MM.1S (cell line): ENCODE measurements around the gene CREB5.

Experiments
- DNase-seq: peaks from one replicate; pipeline ENCODE4 v3.0.0-alpha.2; 2015
- H2AFZ ChIP-seq: fragments of 300-600 bp; sonication (generic); 2 replicates; pipeline ENCODE4 v1.6.0; 2016; ENCODE audit warnings: antibody characterized with exemption, low read length
- H3F3A ChIP-seq: fragments of 300-600 bp; sonication (generic); 2 replicates; pipeline ENCODE4 v1.6.1; 2016; ENCODE audit warnings: mild to moderate bottlenecking, antibody characterized with exemption, low read length, moderate library complexity, mixed read lengths; ENCODE audit not compliant: insufficient read depth
- H3K27ac ChIP-seq: fragments of 300-600 bp; sonication (generic); 2 replicates; pipeline ENCODE4 v1.5.1; 2016; ENCODE audit warnings: mild to moderate bottlenecking, low read length
- H3K27me3 ChIP-seq: fragments of 300-600 bp; sonication (generic); replicated peaks from 2 replicates; pipeline ENCODE4 v1.6.0; 2016; ENCODE audit warnings: low read length; ENCODE audit not compliant: insufficient read depth
- H3K36me3 ChIP-seq: fragments of 300-600 bp; sonication (generic); replicated peaks from 2 replicates; pipeline ENCODE4 v1.6.1; 2016; ENCODE audit warnings: mild to moderate bottlenecking, low read length, mixed read lengths; ENCODE audit not compliant: insufficient read depth
- H3K4me1 ChIP-seq: fragments of 300-600 bp; sonication (generic); 2 replicates; pipeline ENCODE4 v1.6.1; 2016; ENCODE audit warnings: low read length, mixed read lengths
- H3K4me2 ChIP-seq: fragments of 300-600 bp; sonication (generic); 2 replicates; pipeline ENCODE4 v1.6.0; 2016; ENCODE audit warnings: low read depth, low read length
- H3K4me3 ChIP-seq: fragments of 300-600 bp; sonication (generic); 2 replicates; pipeline ENCODE4 v1.5.1; 2016; ENCODE audit warnings: low read length, mixed read lengths
- H3K79me2 ChIP-seq: fragments of 300-600 bp; sonication (generic); 2 replicates; pipeline ENCODE4 v1.6.1; 2016; ENCODE audit warnings: mixed run types, low read length, mixed read lengths
- H3K9ac ChIP-seq: fragments of 300-600 bp; sonication (generic); 2 replicates; pipeline ENCODE4 v1.6.1; 2016; ENCODE audit warnings: low read length, mixed read lengths
- H3K9me2 ChIP-seq: fragments of 300-600 bp; sonication (generic); replicated peaks from 2 replicates; pipeline ENCODE4 v1.6.1; 2016; ENCODE audit warnings: mild to moderate bottlenecking, low read length, mixed read lengths; ENCODE audit not compliant: insufficient read depth
- H3K9me3 ChIP-seq: fragments of 300-600 bp; sonication (generic); replicated peaks from 2 replicates; pipeline ENCODE4 v1.6.1; 2016; ENCODE audit warnings: mild to moderate bottlenecking, low read length, mixed read lengths; ENCODE audit not compliant: insufficient read depth
- H4K20me1 ChIP-seq: fragments of 300-600 bp; sonication (generic); 2 replicates; pipeline ENCODE4 v1.6.1; 2016; ENCODE audit warnings: mild to moderate bottlenecking, low read length, moderate library complexity, mixed read lengths; ENCODE audit not compliant: insufficient read depth
- EZH2 ChIP-seq: fragments of 300-600 bp; sonication (generic); optimal IDR thresholded peaks from 2 replicates; pipeline ENCODE3; 2017; ENCODE audit warnings: low read depth, mild to moderate bottlenecking, antibody characterized with exemption, low read length, mixed read lengths
- EZH2phosphoT487 ChIP-seq: fragments of 300-600 bp; sonication (generic); IDR thresholded peaks from 2 replicates; pipeline ENCODE4 v1.6.1; 2018; ENCODE audit warnings: antibody characterized with exemption, low read length
- TF ChIP-seq, protein P1 (sequence below): fragments of 300-600 bp; sonication (generic); IDR thresholded peaks from 2 replicates; pipeline ENCODE4 v1.5.1; 2016; ENCODE audit warnings: antibody characterized with exemption, low read length, mixed read lengths

The CREB5 gene

DNA sequence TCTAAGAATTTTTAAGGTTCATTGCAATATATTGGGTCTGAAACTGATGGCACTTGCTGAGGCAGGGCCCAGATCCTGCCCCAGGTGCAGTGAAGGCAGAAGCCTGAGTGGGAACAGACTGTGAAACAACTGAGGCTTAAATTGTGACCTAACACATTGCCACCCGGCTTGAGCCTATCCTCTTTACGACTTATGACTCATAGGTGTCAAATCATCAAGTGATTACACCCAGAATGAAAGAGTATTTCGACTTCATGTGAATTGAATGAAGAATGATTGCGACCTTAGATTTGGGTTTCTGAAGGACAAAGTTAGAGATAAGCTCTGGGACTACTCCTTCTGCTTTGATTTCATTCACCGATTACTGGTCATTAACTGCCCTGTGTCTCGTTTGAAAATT is 200.9 kb downstream of the CREB5 start:
- Histone ChIP-seq H3K9me2 (no peaks in the 10 kb centered on the region), H3K36me3 (no peaks in the 10 kb centered on the region), H3K79me2 (no peaks in the 10 kb centered on the region), H3K4me1 (no peaks in the 10 kb centered on the region), H3K9me3 (no peaks in the 10 kb centered on the region), H3K27me3 (no peaks in the 10 kb centered on the region), H3K27ac (no peak overlapping the region), H3K4me2 (no peak overlapping the region), H3K4me3 (no peak overlapping the region), H3F3A (no peaks in the 10 kb centered on the region), H2AFZ (no peak overlapping the region), H4K20me1 (no peaks in the 10 kb centered on the region), H3K9ac (no peak overlapping the region)
- no peak for DNase-seq
- TF ChIP-seq EZH2phosphoT487 (no peak), EZH2 (no peak)
- TF ChIP-seq, protein P1, sequence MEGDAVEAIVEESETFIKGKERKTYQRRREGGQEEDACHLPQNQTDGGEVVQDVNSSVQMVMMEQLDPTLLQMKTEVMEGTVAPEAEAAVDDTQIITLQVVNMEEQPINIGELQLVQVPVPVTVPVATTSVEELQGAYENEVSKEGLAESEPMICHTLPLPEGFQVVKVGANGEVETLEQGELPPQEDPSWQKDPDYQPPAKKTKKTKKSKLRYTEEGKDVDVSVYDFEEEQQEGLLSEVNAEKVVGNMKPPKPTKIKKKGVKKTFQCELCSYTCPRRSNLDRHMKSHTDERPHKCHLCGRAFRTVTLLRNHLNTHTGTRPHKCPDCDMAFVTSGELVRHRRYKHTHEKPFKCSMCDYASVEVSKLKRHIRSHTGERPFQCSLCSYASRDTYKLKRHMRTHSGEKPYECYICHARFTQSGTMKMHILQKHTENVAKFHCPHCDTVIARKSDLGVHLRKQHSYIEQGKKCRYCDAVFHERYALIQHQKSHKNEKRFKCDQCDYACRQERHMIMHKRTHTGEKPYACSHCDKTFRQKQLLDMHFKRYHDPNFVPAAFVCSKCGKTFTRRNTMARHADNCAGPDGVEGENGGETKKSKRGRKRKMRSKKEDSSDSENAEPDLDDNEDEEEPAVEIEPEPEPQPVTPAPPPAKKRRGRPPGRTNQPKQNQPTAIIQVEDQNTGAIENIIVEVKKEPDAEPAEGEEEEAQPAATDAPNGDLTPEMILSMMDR, result no peak

DNA sequence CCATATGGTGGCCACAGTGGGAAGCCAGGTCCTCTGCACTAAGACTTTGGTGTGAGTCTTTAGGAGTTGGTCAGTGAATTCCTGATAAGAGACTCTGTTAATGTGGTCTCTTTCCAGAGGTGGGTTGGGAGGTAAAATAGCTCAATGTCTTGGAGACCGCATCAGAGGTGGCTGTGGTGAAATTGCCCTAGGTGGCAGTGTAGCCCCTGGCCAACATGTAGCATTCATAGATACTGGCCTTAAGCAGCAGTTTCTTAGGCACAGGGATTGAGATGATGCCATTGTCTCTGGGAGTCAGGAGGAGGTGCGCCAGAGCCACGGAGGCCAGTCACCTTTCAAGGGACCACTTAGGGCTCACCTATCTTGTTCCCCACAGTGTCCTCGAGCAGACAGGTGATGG is 202.8 kb downstream of the CREB5 start:
- H3K27ac ChIP-seq, result no peak overlapping the region
- H3K4me1 ChIP-seq, result no peaks in the 10 kb centered on the region
- no peak for DNase-seq

DNA sequence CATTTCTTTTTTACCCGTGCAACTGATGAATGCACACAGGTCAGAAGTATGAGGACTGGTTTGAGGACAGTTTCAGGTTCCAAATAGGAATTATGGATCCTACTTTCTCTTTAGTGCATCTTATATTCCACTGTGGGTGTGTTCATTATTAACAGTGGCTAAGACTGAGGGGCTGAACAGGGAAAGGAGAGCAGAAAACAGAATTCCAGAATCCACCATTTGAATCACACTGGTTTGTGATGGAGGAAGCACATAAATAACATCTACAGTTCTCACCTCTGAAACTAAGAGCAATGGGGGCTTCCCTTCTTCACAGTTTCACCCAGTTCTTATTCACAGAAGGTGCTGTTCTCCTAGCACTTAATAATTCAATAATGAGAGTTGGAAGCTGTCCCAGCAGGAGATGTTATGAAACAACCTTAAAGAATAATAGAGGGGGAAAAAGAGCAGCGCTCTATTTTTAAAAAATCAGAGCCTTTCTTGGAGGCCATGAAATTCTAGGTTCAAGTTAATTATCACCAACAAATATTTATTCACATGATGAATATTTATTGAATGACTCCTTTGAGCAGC is 205.1 kb downstream of the CREB5 start:
- Histone ChIP-seq H3F3A (no peaks in the 10 kb centered on the region; the same call in 1 of the 2 replicates), H3K4me2 (no peak overlapping the region), H3K27ac (no peak overlapping the region), H2AFZ (no peak overlapping the region), H3K9me2 (no peaks in the 10 kb centered on the region), H3K9ac (no peak overlapping the region), H3K4me3 (no peak overlapping the region), H3K27me3 (no peaks in the 10 kb centered on the region), H3K9me3 (no peaks in the 10 kb centered on the region), H3K4me1 (peaks cover 12% of the 10 kb centered on the region), H3K36me3 (no peaks in the 10 kb centered on the region), H4K20me1 (no peaks in the 10 kb centered on the region), H3K79me2 (no peaks in the 10 kb centered on the region)
- no peak for DNase-seq
- TF ChIP-seq EZH2, result no peak
- TF ChIP-seq, protein P1, result no peak
- TF ChIP-seq EZH2phosphoT487, result no peak

More for the DNA sequence above, 202.8 kb downstream of the CREB5 start:
- no peak overlapping the region for H3K4me3 ChIP-seq
- no peaks in the 10 kb centered on the region for H4K20me1 ChIP-seq
- no peaks in the 10 kb centered on the region for H3K36me3 ChIP-seq
- no peaks in the 10 kb centered on the region for H3K27me3 ChIP-seq
- H3F3A ChIP-seq, result no peaks in the 10 kb centered on the region
- H2AFZ ChIP-seq, result no peak overlapping the region
- H3K4me2 ChIP-seq, result no peak overlapping the region
- no peaks in the 10 kb centered on the region for H3K79me2 ChIP-seq
- no peak overlapping the region for H3K9ac ChIP-seq
- no peaks in the 10 kb centered on the region for H3K9me2 ChIP-seq
- H3K9me3 ChIP-seq, result no peaks in the 10 kb centered on the region
- TF ChIP-seq EZH2 (no peak), EZH2phosphoT487 (no peak)
- TF ChIP-seq, protein P1, result peak; percentile 22; the same call in 1 of the 2 replicates
